GM18951 (cell line): ENCODE results near the gene CILP2.

Source experiments
- POLR2A ChIP-seq: IDR thresholded peaks from 4 replicates; pipeline ENCODE4 v1.6.1; 2011; ENCODE audit warnings: mild to moderate bottlenecking; ENCODE audit not compliant: insufficient read length, insufficient read depth; ENCODE audit errors: extremely low read depth
- in situ Hi-C: fragments of 300-500 bp; cut with MboI; formaldehyde crosslinking; loops from one replicate; pipeline ENCODE4 v1.12.0; 2022; ENCODE audit warnings: low sequenced_read_pairs, mixed read lengths, inconsistent platforms; ENCODE audit not compliant: unreplicated experiment

The CILP2 gene

GRCh38 chr19:19514881-19515641 lies 23.0 kb upstream of the CILP2 start, which contains the start of gene TSSK6:
TSSK6 (minus strand) TSS chr19:19515548; CDS start chr19:19515427, 121 bp downstream.
- TF ChIP-seq POLR2A: no peak
- in situ Hi-C loops: no loop called here

- peak; percentile 90 for TF ChIP-seq POLR2A
These were observed 22.2 kb upstream of the CILP2 start, which contains the start of gene NDUFA13 for GRCh38 chr19:19515642-19516519. NDUFA13 (plus strand) TSS chr19:19516225; CDS start chr19:19516239, 14 bp downstream.

GRCh38 chr19:19517235-19517619 lies 20.8 kb upstream of the CILP2 start:
- no peak for TF ChIP-seq POLR2A
- in situ Hi-C loops: no loop called here

More at GRCh38 chr19:19515642-19516519, 22.2 kb upstream of the CILP2 start, which contains the start of gene NDUFA13:
- in situ Hi-C loops: no loop called here

- TF ChIP-seq POLR2A: no peak
- in situ Hi-C loops: no loop called here
These were observed 17.1 kb upstream of the CILP2 start for GRCh38 chr19:19520989-19521388.

GRCh38 chr19:19523177-19523576 lies 14.9 kb upstream of the CILP2 start:
- no peak for TF ChIP-seq POLR2A
- in situ Hi-C loops: no loop called here

GRCh38 chr19:19524053-19524452 lies 14.0 kb upstream of the CILP2 start:
- no peak for TF ChIP-seq POLR2A
- in situ Hi-C loops: no loop called here

- no peak for TF ChIP-seq POLR2A
- in situ Hi-C loops: loop anchor here (25.0 kb wide), 1 partner anchor 437 kb away; no protein-coding TSS in a partner anchor
These were observed 12.3 kb upstream of the CILP2 start for GRCh38 chr19:19525611-19526380.

GRCh38 chr19:19526581-19527370 lies 11.3 kb upstream of the CILP2 start:
- no peak for TF ChIP-seq POLR2A
- in situ Hi-C loops: loop anchor here (25.0 kb wide), 1 partner anchor 436 kb away; no protein-coding TSS in a partner anchor

- no peak for TF ChIP-seq POLR2A
- in situ Hi-C loops: loop anchor here (25.0 kb wide), 1 partner anchor 435 kb away; no protein-coding TSS in a partner anchor
These were observed 10.8 kb upstream of the CILP2 start for GRCh38 chr19:19527371-19527656.

- TF ChIP-seq POLR2A: no peak
- in situ Hi-C loops: loop anchor here (25.0 kb wide), 1 partner anchor 434 kb away; no protein-coding TSS in a partner anchor
These were observed 10.1 kb upstream of the CILP2 start for GRCh38 chr19:19527674-19528625.
